ENCODE results near the gene FOXRED1.
"Not testable (repeated sequence)": the region's sequence is repeated elsewhere in the genome, so short reads cannot be mapped to it uniquely, and the experiment has no call there.

DNA sequence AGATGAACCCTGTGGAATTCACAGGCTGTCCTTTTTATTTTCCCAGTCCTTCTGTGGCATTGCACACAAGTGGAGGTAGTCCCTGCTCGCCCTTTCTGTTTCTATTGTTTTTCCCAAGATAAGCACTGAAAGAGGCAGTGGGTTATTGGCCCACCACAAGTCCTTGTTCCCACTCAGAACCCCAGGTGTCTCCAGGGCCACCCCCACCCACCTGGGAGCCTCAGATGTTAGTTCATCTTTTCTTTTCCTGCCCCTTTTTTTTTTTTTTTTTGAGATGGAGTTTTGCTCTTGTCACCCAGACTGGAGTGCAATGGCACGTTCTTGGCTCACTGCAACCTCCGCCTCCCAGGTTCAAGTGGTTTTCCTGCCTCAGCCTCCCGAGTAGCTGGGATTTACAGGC lies 39.8 kb downstream of the FOXRED1 start:
- not testable (repeated sequence) for TF ChIP-seq EZH2 (IDR thresholded peaks at IDR 0.05); POLR2AphosphoS5 (IDR thresholded peaks at IDR 0.05; ENCODE audit: borderline replicate concordance, low read depth, low read length)
